Trophoblast cell (in vitro differentiated cells and primary cell): ENCODE measurements around the gene DNM3.

Experiments used
- DNase-seq, 2 donors: peaks; one replicate each; pipeline ENCODE4 v3.0.0-alpha.2; 2016
- H2AFZ ChIP-seq: 2 replicates; pipeline ENCODE4 v1.6.1; 2013; ENCODE audit warnings: low read length, moderate library complexity, mild to moderate bottlenecking; ENCODE audit not compliant: insufficient read depth, poor library complexity
- H2AK5ac ChIP-seq: 2 replicates; pipeline ENCODE4 v1.6.1; 2013; ENCODE audit warnings: mild to moderate bottlenecking, low read length
- H2BK120ac ChIP-seq: 2 replicates; pipeline ENCODE4 v1.6.1; 2013; ENCODE audit warnings: low read length, mild to moderate bottlenecking, moderate library complexity; ENCODE audit not compliant: insufficient read depth, poor library complexity
- H2BK12ac ChIP-seq: 2 replicates; pipeline ENCODE4 v1.6.1; 2013; ENCODE audit warnings: mild to moderate bottlenecking, low read length, moderate library complexity
- H2BK5ac ChIP-seq: 2 replicates; pipeline ENCODE4 v1.6.1; 2013; ENCODE audit warnings: low read length, low read depth, moderate library complexity, mild to moderate bottlenecking; ENCODE audit not compliant: poor library complexity
- H3K14ac ChIP-seq: 2 replicates; pipeline ENCODE4 v1.6.1; 2013; ENCODE audit warnings: mild to moderate bottlenecking, low read length
- H3K18ac ChIP-seq: 2 replicates; pipeline ENCODE4 v1.6.1; 2013; ENCODE audit warnings: mild to moderate bottlenecking, low read length
- H3K23ac ChIP-seq: 2 replicates; pipeline ENCODE4 v1.6.1; 2013; ENCODE audit warnings: low read length
- H3K27ac ChIP-seq: 2 replicates; pipeline ENCODE4 v1.5.1; 2013; ENCODE audit warnings: low read depth, mild to moderate bottlenecking, inconsistent platforms, low read length, moderate library complexity
- H3K27me3 ChIP-seq: 2 replicates; pipeline ENCODE4 v1.6.1; 2013; ENCODE audit warnings: inconsistent platforms, mild to moderate bottlenecking, low read length, moderate library complexity; ENCODE audit not compliant: insufficient read depth
- H3K36me3 ChIP-seq, 2 experiments: 1 replicate in 1 of 2; 2 replicates in 1 of 2; pipeline ENCODE4 v1.6.1; 2013; ENCODE audit warnings: low read length in 2 of 2, mild to moderate bottlenecking in 2 of 2, moderate library complexity in 1 of 2; ENCODE audit not compliant: insufficient read depth in 2 of 2, control insufficient read depth in 1 of 2
- H3K4ac ChIP-seq: 2 replicates; pipeline ENCODE4 v1.6.1; 2013; ENCODE audit warnings: low read depth, mild to moderate bottlenecking, low read length, moderate library complexity
- H3K4me1 ChIP-seq, 2 experiments: 1 replicate in 1 of 2; 2 replicates in 1 of 2; pipeline ENCODE4 v1.6.1; 2013; ENCODE audit warnings: low read length in 2 of 2, mild to moderate bottlenecking in 2 of 2, moderate library complexity in 1 of 2; ENCODE audit not compliant: insufficient read depth in 2 of 2, control insufficient read depth in 1 of 2
- H3K4me2 ChIP-seq: 2 replicates; pipeline ENCODE4 v1.6.1; 2013; ENCODE audit warnings: inconsistent platforms, mild to moderate bottlenecking, low read length, moderate library complexity
- H3K4me3 ChIP-seq: 2 replicates; pipeline ENCODE4 v1.5.1; 2013; ENCODE audit warnings: mild to moderate bottlenecking, low read depth, low read length, inconsistent platforms
- H3K79me1 ChIP-seq: one replicate; pipeline ENCODE4 v1.6.1; 2013; ENCODE audit warnings: low read length
- H3K79me2 ChIP-seq: 2 replicates; pipeline ENCODE4 v1.6.1; 2013; ENCODE audit warnings: low read length, mild to moderate bottlenecking; ENCODE audit not compliant: control insufficient read depth, insufficient read depth, poor library complexity
- H3K9ac ChIP-seq: 2 replicates; pipeline ENCODE4 v1.6.1; 2013; ENCODE audit warnings: mild to moderate bottlenecking, low read length
- H3K9me3 ChIP-seq: 2 replicates; pipeline ENCODE4 v1.6.1; 2013; ENCODE audit warnings: low read depth, mild to moderate bottlenecking, control low read depth, inconsistent platforms, low read length; ENCODE audit not compliant: insufficient read depth
- H4K12ac ChIP-seq: 2 replicates; pipeline ENCODE4 v1.6.1; 2013; ENCODE audit warnings: low read depth, mild to moderate bottlenecking, low read length, moderate library complexity
- H4K8ac ChIP-seq: 2 replicates; pipeline ENCODE4 v1.6.1; 2013; ENCODE audit warnings: low read depth, mild to moderate bottlenecking, low read length, moderate library complexity
- H4K91ac ChIP-seq: one replicate; pipeline ENCODE4 v1.6.1; 2013; ENCODE audit warnings: low read depth, mild to moderate bottlenecking, low read length, moderate library complexity
- WGBS: extraction: QIAGEN DNeasy Blood & Tissue Kit; methylation state at CpG from one replicate; pipeline ENCODE4 v1.1.7; 2013; ENCODE audit warnings: missing lambda C conversion rate; ENCODE audit not compliant: insufficient read length, insufficient coverage; ENCODE audit errors: extremely low coverage; 5-methylcytosine and 5-hydroxymethylcytosine counted together

Gene DNM3

GRCh38 chr1:171881442-171881841, 40.1 kb downstream of the DNM3 start:
- Histone ChIP-seq H3K23ac (no peak overlapping the region), H2AFZ (no peak overlapping the region), H3K18ac (no peak overlapping the region), H2BK12ac (no peak overlapping the region), H4K91ac (no peak overlapping the region), H2BK120ac (no peak overlapping the region), H3K9ac (no peak overlapping the region), H3K9me3 (no peaks in the 10 kb centered on the region), H3K27ac (no peak overlapping the region), H3K27me3 (no peaks in the 10 kb centered on the region), H3K36me3 (no peaks in the 10 kb centered on the region), H4K12ac (no peak overlapping the region), H3K4me1 (no peaks in the 10 kb centered on the region), H3K4me3 (no peak overlapping the region), H2BK5ac (no peak overlapping the region), H3K14ac (no peak overlapping the region), H3K4me2 (no peak overlapping the region), H2AK5ac (no peak overlapping the region), H3K79me2 (no peaks in the 10 kb centered on the region), H4K8ac (no peak overlapping the region), H3K4ac (no peak overlapping the region), H3K79me1 (no peaks in the 10 kb centered on the region)
- no CpG with 5 or more reads among the region's 1 CpG for WGBS
- no peak for DNase-seq

DNA sequence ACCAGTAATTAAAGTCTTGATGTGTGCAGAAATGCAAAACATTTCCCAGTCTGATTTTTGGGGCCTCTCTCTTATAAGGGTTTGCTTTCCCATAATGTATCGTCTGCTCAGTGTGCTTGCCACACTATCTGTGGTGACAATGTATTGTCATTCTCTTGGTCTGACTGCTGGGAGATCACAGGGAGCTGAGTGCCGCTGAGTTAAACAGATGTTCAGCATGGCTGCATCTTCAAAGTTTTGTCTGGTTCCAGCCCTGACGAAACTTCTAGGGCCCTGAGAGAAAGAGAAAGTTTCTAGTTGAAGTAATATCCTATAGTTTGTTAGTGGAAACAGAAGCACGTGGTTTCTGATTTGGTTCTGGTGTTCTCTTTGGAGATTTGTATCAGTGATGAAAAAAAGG, 42.6 kb downstream of the DNM3 start:
- no peak for DNase-seq
- WGBS: no CpG with 5 or more reads among the region's 4 CpGs

DNA sequence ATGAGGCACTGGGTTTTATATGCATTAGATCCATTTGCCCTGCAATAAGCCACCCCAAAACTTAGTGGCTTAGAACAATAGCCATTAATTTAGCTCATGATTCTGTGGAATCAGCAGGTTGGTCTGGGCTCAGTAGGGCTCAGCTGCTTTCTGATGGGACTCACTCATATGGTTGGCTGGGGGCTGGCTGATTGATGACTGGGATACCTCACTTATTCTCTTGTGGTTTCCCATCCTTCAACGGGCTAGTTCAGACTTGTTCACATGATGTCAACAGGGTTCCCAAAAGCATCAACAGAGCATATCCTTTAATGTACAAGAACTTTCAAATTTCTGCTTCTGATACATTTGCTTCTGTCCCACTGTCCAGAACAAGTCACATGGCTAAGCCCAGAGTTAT, 43.2 kb downstream of the DNM3 start:
- H3K14ac ChIP-seq: no peak overlapping the region
- H3K18ac ChIP-seq: no peak overlapping the region
- no peak overlapping the region for H4K12ac ChIP-seq
- H3K36me3 ChIP-seq: no peaks in the 10 kb centered on the region
- no peak overlapping the region for H3K9ac ChIP-seq
- H2BK12ac ChIP-seq: no peak overlapping the region
- H3K79me2 ChIP-seq: no peaks in the 10 kb centered on the region
- H3K79me1 ChIP-seq: no peaks in the 10 kb centered on the region
- no peak overlapping the region for H2BK5ac ChIP-seq
- H4K8ac ChIP-seq: no peak overlapping the region
- no peak overlapping the region for H3K23ac ChIP-seq
- no CpG with 5 or more reads among the region's 1 CpG for WGBS
- H3K4me3 ChIP-seq: no peak overlapping the region
- no peak overlapping the region for H3K27ac ChIP-seq
- H3K9me3 ChIP-seq: no peaks in the 10 kb centered on the region
- H2BK120ac ChIP-seq: no peak overlapping the region
- no peak overlapping the region for H3K4ac ChIP-seq
- H3K4me1 ChIP-seq: no peaks in the 10 kb centered on the region
- no peak for DNase-seq
- H2AFZ ChIP-seq: no peak overlapping the region
- H3K27me3 ChIP-seq: no peaks in the 10 kb centered on the region
- H3K4me2 ChIP-seq: no peak overlapping the region
- H4K91ac ChIP-seq: no peak overlapping the region
- H2AK5ac ChIP-seq: no peak overlapping the region

More for the DNA sequence above, 42.6 kb downstream of the DNM3 start:
- H2BK5ac ChIP-seq: no peak overlapping the region
- no peak overlapping the region for H3K4me2 ChIP-seq
- H3K27me3 ChIP-seq: no peaks in the 10 kb centered on the region
- H4K12ac ChIP-seq: no peak overlapping the region
- no peak overlapping the region for H3K27ac ChIP-seq
- no peak overlapping the region for H3K4ac ChIP-seq
- no peak overlapping the region for H2BK120ac ChIP-seq
- no peaks in the 10 kb centered on the region for H3K79me1 ChIP-seq
- H3K4me3 ChIP-seq: no peak overlapping the region
- H3K23ac ChIP-seq: no peak overlapping the region
- no peak overlapping the region for H4K8ac ChIP-seq
- no peak overlapping the region for H2BK12ac ChIP-seq
- no peaks in the 10 kb centered on the region for H3K36me3 ChIP-seq
- no peaks in the 10 kb centered on the region for H3K9me3 ChIP-seq
- H3K79me2 ChIP-seq: no peaks in the 10 kb centered on the region
- H3K18ac ChIP-seq: no peak overlapping the region
- H3K9ac ChIP-seq: no peak overlapping the region
- H2AK5ac ChIP-seq: no peak overlapping the region
- no peaks in the 10 kb centered on the region for H3K4me1 ChIP-seq
- H2AFZ ChIP-seq: no peak overlapping the region
- no peak overlapping the region for H4K91ac ChIP-seq
- H3K14ac ChIP-seq: no peak overlapping the region

GRCh38 chr1:171890131-171890530, 48.8 kb downstream of the DNM3 start:
- Histone ChIP-seq H3K9me3 (peaks cover 3% of the 10 kb centered on the region), H2AK5ac (no peak overlapping the region), H3K36me3 (no peaks in the 10 kb centered on the region), H2BK12ac (no peak overlapping the region), H4K91ac (no peak overlapping the region), H3K27ac (no peak overlapping the region), H3K4me3 (no peak overlapping the region), H3K4ac (no peak overlapping the region), H2BK5ac (no peak overlapping the region), H2BK120ac (no peak overlapping the region), H3K18ac (no peak overlapping the region), H3K4me2 (no peak overlapping the region), H3K79me1 (no peaks in the 10 kb centered on the region), H3K23ac (no peak overlapping the region), H3K9ac (no peak overlapping the region), H3K4me1 (no peaks in the 10 kb centered on the region), H4K12ac (no peak overlapping the region), H3K14ac (no peak overlapping the region), H4K8ac (no peak overlapping the region), H2AFZ (no peak overlapping the region), H3K27me3 (no peaks in the 10 kb centered on the region), H3K79me2 (no peaks in the 10 kb centered on the region)
- DNase-seq: no peak
- WGBS: no CpG with 5 or more reads among the region's 1 CpG
